Measurements from ENCODE around the gene ESPNL.

Gene ESPNL

GRCh38 chr2:238155051-238155760 lies 55.1 kb downstream of the ESPNL start:
- H3K4me3 ChIP-seq (ENCODE audit: control insufficient read depth, low read depth, low read length) = no peak overlapping the region
- TF ChIP-seq, protein P1, sequence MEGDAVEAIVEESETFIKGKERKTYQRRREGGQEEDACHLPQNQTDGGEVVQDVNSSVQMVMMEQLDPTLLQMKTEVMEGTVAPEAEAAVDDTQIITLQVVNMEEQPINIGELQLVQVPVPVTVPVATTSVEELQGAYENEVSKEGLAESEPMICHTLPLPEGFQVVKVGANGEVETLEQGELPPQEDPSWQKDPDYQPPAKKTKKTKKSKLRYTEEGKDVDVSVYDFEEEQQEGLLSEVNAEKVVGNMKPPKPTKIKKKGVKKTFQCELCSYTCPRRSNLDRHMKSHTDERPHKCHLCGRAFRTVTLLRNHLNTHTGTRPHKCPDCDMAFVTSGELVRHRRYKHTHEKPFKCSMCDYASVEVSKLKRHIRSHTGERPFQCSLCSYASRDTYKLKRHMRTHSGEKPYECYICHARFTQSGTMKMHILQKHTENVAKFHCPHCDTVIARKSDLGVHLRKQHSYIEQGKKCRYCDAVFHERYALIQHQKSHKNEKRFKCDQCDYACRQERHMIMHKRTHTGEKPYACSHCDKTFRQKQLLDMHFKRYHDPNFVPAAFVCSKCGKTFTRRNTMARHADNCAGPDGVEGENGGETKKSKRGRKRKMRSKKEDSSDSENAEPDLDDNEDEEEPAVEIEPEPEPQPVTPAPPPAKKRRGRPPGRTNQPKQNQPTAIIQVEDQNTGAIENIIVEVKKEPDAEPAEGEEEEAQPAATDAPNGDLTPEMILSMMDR (conservative IDR thresholded peaks at IDR 0.05; ENCODE audit: control insufficient read depth, insufficient read depth, low read depth, low read length) = no peak
- peak; percentile 84 for DNase-seq (ENCODE audit: low read depth)

- TF ChIP-seq, protein P1 (conservative IDR thresholded peaks at IDR 0.05; ENCODE audit: control insufficient read depth, insufficient read depth, low read depth, low read length) = no peak
- no peak for DNase-seq (ENCODE audit: low read depth)
- no peak overlapping the region for H3K4me3 ChIP-seq (ENCODE audit: control insufficient read depth, low read depth, low read length)
Observed at GRCh38 chr2:238155761-238156694, 55.9 kb downstream of the ESPNL start.

DNA sequence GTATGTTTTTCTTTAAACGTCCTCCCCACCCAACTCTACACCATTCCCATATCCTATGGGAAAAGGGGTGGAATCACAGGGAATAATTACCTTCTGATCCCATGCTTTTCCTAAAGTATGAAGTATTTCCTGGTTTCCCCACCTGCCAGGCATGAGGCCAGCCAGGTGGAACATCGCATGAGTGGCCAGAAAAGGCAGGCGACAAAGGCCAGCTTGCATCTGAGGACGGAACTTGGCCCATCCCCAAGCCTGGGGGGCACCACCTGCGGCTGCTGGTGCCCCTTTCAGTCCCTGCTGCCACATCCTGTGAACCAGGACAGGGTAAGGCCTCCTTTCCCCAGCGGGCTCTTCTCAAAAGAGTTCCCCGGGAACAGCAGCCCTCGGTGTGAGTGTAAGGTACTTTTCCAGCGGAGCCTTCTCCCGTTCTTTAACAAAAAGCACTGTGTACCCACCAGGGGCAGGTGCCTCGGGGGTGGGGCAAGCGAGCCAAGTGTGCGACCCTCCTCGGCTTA lies 57.4 kb downstream of the ESPNL start:
- TF ChIP-seq, protein P1 (conservative IDR thresholded peaks at IDR 0.05; ENCODE audit: control insufficient read depth, insufficient read depth, low read depth, low read length) = no peak
- DNase-seq (ENCODE audit: low read depth) = no peak
- no peak overlapping the region for H3K4me3 ChIP-seq (ENCODE audit: control insufficient read depth, low read depth, low read length)

- TF ChIP-seq, protein P1 (conservative IDR thresholded peaks at IDR 0.05; ENCODE audit: control insufficient read depth, insufficient read depth, low read depth, low read length) = no peak
- no peak for DNase-seq (ENCODE audit: low read depth)
- no peak overlapping the region for H3K4me3 ChIP-seq (ENCODE audit: control insufficient read depth, low read depth, low read length)
Observed at GRCh38 chr2:238158018-238158508, 57.9 kb downstream of the ESPNL start.

DNA sequence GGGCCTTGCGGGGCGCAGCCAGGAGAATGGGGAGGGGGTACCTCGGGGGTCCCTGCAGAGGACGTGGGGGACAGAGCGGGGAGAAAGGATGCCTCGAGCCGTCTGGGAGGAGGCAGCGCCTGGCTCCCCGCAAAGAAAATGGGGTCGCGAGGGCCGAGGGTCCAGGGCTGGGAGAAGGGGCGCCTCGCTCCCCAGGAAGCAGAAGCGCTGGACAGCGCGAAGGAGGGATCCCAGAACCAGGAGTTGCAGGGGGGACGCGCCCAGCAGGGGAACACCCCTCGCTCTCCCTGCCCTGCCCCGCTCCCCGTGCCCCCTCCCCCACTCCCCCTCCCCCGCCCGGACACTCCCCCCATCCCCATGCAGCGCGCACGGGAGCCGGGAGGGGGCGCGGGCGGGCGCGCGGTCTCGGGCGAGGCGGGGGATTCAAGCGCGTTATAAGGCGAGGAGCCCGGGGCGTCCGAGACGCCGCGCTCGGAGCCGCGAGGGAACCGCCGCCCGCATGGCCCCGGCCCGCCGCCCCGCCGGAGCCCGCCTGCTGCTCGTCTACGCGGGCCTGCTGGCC lies 58.5 kb downstream of the ESPNL start, which contains the start of gene ERFE:
TSS of gene ERFE (plus strand) at position 462 of the 562 bp plus-strand sequence. CDS start at position 500, 38 bp downstream.
- DNase-seq (ENCODE audit: low read depth) = no peak
- H3K4me3 ChIP-seq (ENCODE audit: control insufficient read depth, low read depth, low read length) = peak within 1 kb of the TSS; percentile 38
- TF ChIP-seq, protein P1 (conservative IDR thresholded peaks at IDR 0.05; ENCODE audit: control insufficient read depth, insufficient read depth, low read depth, low read length) = no peak

- TF ChIP-seq, protein P1 (conservative IDR thresholded peaks at IDR 0.05; ENCODE audit: control insufficient read depth, insufficient read depth, low read depth, low read length) = no peak
- peak overlapping the region; percentile 38 for H3K4me3 ChIP-seq (ENCODE audit: control insufficient read depth, low read depth, low read length)
- DNase-seq (ENCODE audit: low read depth) = no peak
Observed at GRCh38 chr2:238159071-238159539, 59.0 kb downstream of the ESPNL start.

All from fibroblast of mammary gland (primary cell).